Testis (tissue), 3 donors: Measurements from ENCODE around the gene PAF1. TPM values are rescaled to one million over a fixed set of nuclear protein-coding genes. Genes with fewer than 3 reads are reported as not detected.

Experiments
- DNase-seq: peaks from one replicate; pipeline ENCODE4 v3.0.0-alpha.2; 2019
- H3K27ac ChIP-seq, 2 donors: fragments of 200-600 bp; sonication (generic); one replicate each; pipeline ENCODE4 v1.5.1; 2019
- H3K27me3 ChIP-seq: fragments of 200-600 bp; sonication (generic); one replicate; pipeline ENCODE4 v1.5.1; 2019
- H3K36me3 ChIP-seq: fragments of 200-600 bp; sonication (generic); one replicate; pipeline ENCODE4 v1.5.1; 2017; ENCODE audit warnings: low read depth; ENCODE audit errors: missing control alignments
- H3K4me1 ChIP-seq: fragments of 200-600 bp; sonication (generic); one replicate; pipeline ENCODE4 v1.5.1; 2019
- H3K4me3 ChIP-seq, 2 donors: fragments of 200-600 bp; sonication (generic); one replicate each; pipeline ENCODE4 v1.5.1; 2017 to 2019
- H3K9me3 ChIP-seq: fragments of 200-600 bp; sonication (generic); one replicate; pipeline ENCODE4 v1.5.1; 2017
- CTCF ChIP-seq, 3 experiments: fragments of 450-650 bp in 2 of 3; fragments of 200-600 bp in 1 of 3; sonication (generic) in 1 of 3; IDR thresholded peaks; one replicate each; pipeline ENCODE4 v1.5.1; 2016 to 2019; ENCODE audit warnings: antibody characterized with exemption in 3 of 3, mild to moderate bottlenecking in 2 of 3, moderate library complexity in 1 of 3
- POLR2A ChIP-seq: fragments of 450-650 bp; IDR thresholded peaks from one replicate; pipeline ENCODE4 v1.6.1; 2017; ENCODE audit warnings: antibody characterized with exemption, mild to moderate bottlenecking, moderate library complexity
- whole genome bisulfite sequencing, 2 donors: methylation state at CpG; one replicate each; pipeline ENCODE4 v1.1.5; 2018; 5-methylcytosine and 5-hydroxymethylcytosine counted together
- intact Hi-C: fragments of 100-400 bp; cut with DNase I; formaldehyde crosslinking; loops from one replicate; pipeline ENCODE4 v1.15.1; 2023; ENCODE audit warnings: low total_unique reads
- polyA plus RNA-seq: library from polyadenylated mRNA; stranded (reverse); fragments of 350-450 nt; fragmentation: Illumina TruSeq; extraction: RNeasy Lipid Tissue Mini Kit (QIAGEN cat#74804); gene quantifications from one replicate; pipeline ENCODE4 v1.2.3, GENCODE V29; 2014; ENCODE audit warnings: low read depth, low replicate concordance; ENCODE audit not compliant: insufficient read depth
- total RNA-seq, 2 donors: library from RNA; depleted of rRNA; stranded (reverse); fragments of >200 nt; gene quantifications; one replicate each; pipeline ENCODE4 v1.2.3, GENCODE V29; 2016

The PAF1 gene
- total and polyA plus RNA-seq, 3 donors from 2014 or later = 70.7 to 154 (median 74.6) TPM

DNA sequence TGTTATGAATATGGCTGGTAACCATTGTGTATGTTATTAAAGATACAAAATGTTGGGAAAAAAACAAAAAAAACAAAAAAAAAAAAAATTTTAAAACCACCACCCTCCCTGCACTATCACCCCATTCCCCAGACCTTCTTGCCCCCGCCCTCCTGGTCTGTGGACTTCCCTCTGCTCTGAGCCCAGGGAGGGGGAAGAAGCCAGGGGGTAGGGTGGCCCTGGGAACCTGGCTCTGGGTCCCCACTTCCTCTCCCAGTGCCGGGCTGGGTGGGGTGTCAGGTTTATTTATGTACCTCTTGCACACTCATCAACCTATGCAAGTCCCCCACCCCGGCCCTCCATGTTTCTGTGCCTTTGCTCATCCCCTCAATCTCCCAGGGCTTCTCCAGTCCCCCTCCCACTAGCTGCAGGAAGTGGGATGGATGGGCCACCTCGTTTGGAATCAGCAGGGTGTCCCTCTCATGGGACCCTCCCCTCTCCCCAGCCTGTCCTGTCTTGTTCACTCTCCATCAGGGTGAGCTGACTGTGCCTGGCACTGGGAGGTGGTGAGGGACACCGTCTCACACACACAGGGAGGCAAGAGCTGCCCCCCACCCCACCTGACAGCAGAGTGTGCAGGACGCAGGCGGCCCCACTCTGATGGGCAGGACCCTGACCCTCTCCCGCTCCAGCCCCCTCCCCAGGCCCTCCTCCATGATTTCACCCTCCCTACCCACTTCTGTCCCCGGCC is 5.9 kb downstream of the PAF1 start:
- WGBS, 2 donors = 72 to 73% methylated on average over 8 to 9 of the region's 9 CpGs
- intact Hi-C loops = no loop called here
- no peak overlapping the region for H3K4me3 ChIP-seq
- H3K27ac ChIP-seq = no peak overlapping the region
- peaks cover 4% of the 10 kb centered on the region for H3K4me1 ChIP-seq
- H3K27me3 ChIP-seq = no peaks in the 10 kb centered on the region
- H3K9me3 ChIP-seq = no peaks in the 10 kb centered on the region
- TF ChIP-seq CTCF (IDR thresholded peaks at IDR 0.05) (no peak), POLR2A (no peak)
- peaks cover 4% of the 10 kb centered on the region for H3K36me3 ChIP-seq
- DNase-seq = no peak

DNA sequence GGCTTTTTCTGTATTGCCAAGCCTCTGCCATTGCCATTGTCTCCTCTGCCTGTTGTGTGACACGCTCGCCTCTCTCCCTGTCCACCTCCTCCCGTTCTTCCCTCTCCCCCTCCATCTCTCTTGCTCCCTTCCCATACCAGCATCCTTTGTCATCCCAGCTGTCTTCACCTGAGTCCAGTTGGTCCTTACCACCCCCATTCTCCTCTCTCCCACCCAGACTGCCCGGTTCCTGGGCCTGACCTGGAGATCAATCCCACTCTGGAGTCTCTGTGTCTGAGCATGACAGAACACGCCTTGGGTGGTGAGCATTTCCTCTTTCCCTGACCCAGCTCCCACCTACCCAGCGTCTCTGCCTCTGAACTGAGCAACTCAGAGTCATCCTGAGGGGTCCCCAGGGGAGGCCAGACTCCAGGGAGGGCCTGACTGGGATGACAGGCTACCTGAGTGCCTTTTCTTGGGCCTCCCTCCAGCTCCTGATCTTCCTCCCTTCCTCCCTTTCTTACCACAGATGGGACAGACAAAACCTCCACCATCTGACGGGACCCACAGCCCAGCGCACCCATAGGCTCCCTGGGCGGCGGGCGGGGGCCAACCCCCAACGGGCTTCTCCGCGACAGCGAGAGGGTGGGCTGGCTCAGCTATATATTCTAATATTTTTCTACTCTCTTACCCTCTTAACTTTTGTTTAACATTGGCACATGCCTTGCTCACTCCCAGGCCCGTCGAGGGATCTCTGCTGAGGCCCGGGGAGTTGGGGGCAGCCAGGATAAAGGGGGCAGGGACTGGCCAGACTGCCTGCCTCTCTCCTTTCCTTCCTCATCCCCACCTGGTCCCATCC is 7.7 kb downstream of the PAF1 start:
- no peak for DNase-seq
- Histone ChIP-seq H3K4me3 (no peak overlapping the region), H3K27ac (no peak overlapping the region), H3K27me3 (no peaks in the 10 kb centered on the region), H3K4me1 (no peaks in the 10 kb centered on the region), H3K36me3 (peaks cover 9% of the 10 kb centered on the region), H3K9me3 (no peaks in the 10 kb centered on the region)
- no peak for TF ChIP-seq CTCF (IDR thresholded peaks at IDR 0.05)
- TF ChIP-seq POLR2A = no peak
- intact Hi-C loops = no loop called here
- 86 to 90% methylated on average over 18 of the region's 18 CpGs for WGBS, 2 donors

DNA sequence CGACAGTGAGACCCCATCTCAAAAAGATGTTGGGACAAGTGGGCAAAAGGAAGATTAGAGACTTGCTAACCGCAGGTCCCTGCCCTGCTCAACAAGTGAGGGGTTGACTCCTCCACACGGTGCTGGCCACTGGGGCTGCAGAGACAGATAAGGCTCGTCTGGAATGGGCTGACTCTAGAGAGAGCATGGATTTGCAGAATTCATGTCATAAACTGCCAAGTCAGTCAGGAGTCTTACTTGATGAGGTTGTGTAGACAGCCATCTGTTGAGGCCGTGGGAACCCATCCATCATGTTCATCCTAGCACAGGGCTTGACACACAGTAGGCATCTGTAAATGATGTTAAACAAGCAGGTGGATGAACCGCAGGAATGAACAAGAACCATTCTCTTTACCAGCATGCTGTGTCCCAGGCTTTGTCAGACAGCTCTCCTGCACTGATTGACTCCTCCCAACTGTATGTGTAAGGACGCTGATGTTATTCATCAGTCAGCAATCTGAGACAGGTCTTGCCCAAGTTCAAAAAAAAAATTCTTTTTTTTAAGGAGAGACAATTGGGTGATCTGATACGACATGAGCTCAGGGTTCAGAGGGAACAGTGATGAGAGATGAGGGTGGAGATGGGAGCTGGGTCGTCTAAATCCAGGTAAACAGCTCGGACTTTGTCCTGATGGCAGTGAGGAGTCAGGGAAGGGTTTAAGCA is 8.8 kb downstream of the PAF1 start:
- no peaks in the 10 kb centered on the region for H3K9me3 ChIP-seq
- H3K36me3 ChIP-seq = peaks cover 9% of the 10 kb centered on the region
- WGBS, 2 donors = 68 to 83% methylated on average over 10 of the region's 10 CpGs
- TF ChIP-seq POLR2A = no peak
- no peak for TF ChIP-seq CTCF (IDR thresholded peaks at IDR 0.05)
- H3K4me1 ChIP-seq = no peaks in the 10 kb centered on the region
- no peaks in the 10 kb centered on the region for H3K27me3 ChIP-seq
- DNase-seq = no peak
- no peak overlapping the region for H3K27ac ChIP-seq
- intact Hi-C loops = no loop called here
- no peak overlapping the region for H3K4me3 ChIP-seq

- Histone ChIP-seq H3K9me3 (no peaks in the 10 kb centered on the region), H3K27me3 (no peaks in the 10 kb centered on the region), H3K4me3 (no peak overlapping the region), H3K27ac (peak overlapping the region; percentile 39 to 51), H3K4me1 (no peaks in the 10 kb centered on the region), H3K36me3 (peaks cover 9% of the 10 kb centered on the region)
- no peak for DNase-seq
- intact Hi-C loops = no loop called here
- WGBS, 2 donors = 93 to 97% methylated on average over 7 to 17 of the region's 17 CpGs
- TF ChIP-seq CTCF (IDR thresholded peaks at IDR 0.05) (no peak), POLR2A (no peak)
These were observed 10.1 kb downstream of the PAF1 start for GRCh38 chr19:39380521-39381502.
